ENCODE data around the gene ZDHHC14. TPM values are rescaled to one million over a fixed set of nuclear protein-coding genes. Genes with fewer than 3 reads are reported as not detected.

ZDHHC14 gene
- total RNA-seq, 1 donor: 4.3 TPM

- peak; percentile 21 for TF ChIP-seq CTCF (IDR thresholded peaks at IDR 0.05; ENCODE audit: insufficient read depth, low read depth, low read length)
- H3K4me3 ChIP-seq (ENCODE audit: low read depth, low read length): no peak overlapping the region
- no peak for DNase-seq (ENCODE audit: low read depth)
Measured at GRCh38 chr6:157644043-157644810, 263.2 kb downstream of the ZDHHC14 start.

- DNase-seq (ENCODE audit: low read depth): no peak
- TF ChIP-seq CTCF (IDR thresholded peaks at IDR 0.05; ENCODE audit: insufficient read depth, low read depth, low read length): no peak
- H3K4me3 ChIP-seq (ENCODE audit: low read depth, low read length): no peak overlapping the region
Measured at GRCh38 chr6:157645201-157645795, 264.3 kb downstream of the ZDHHC14 start.

- H3K4me3 ChIP-seq (ENCODE audit: low read depth, low read length): no peak overlapping the region
- TF ChIP-seq CTCF (IDR thresholded peaks at IDR 0.05; ENCODE audit: insufficient read depth, low read depth, low read length): no peak
- DNase-seq (ENCODE audit: low read depth): no peak
Measured at GRCh38 chr6:157646012-157646411, 265.0 kb downstream of the ZDHHC14 start.

DNA sequence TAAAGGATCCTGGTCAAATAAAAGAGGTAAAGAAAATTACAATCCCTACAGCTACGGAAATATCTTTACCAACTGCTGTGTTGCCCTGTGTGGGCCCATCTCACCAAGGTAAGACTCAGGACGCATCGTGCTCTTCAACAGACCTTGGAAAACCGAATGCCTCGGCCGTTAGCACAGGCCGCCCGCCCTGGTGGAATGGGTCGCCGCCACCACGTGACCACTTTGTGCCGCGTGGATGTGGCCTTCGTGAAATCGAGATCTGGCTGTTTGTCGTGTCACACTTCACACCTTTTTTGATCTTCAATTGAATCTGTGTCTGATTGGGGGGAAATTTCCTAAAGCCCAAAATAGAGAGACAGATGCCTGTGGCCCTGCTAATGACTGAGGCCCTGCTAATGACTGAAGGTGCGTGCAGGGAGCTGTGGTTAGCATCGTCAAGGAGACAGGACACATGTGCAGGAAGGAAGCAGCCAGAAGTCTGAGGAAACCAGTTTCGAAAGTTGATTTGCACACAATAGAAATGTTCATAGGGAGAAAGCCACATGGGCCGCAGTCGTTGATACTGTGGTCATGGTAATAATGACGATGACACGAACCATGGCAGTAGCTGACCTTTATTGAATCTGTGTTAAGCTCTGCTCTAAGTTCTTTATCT is 266.4 kb downstream of the ZDHHC14 start:
- DNase-seq (ENCODE audit: low read depth): no peak
- H3K4me3 ChIP-seq (ENCODE audit: low read depth, low read length): no peak overlapping the region
- no peak for TF ChIP-seq CTCF (IDR thresholded peaks at IDR 0.05; ENCODE audit: insufficient read depth, low read depth, low read length)

DNA sequence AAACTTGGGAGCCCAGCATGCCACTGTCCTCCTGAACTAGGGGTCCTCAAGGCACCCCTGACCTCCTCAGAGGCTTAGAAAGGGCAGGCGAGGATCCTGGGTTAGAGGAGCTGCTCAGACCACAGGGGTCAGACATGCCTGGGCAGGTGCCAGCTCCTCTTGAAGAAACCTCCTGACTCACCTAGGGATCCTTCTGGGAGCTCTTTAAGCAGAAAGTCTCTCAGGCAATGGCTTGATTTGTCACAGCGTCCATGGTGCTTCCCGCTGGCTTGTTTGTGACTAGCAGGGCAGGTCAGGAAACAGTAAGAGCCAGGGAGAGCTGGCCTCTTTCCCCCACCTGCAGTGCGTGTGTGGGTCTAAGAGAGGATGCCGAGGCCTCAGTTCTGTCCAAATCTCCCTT is 267.6 kb downstream of the ZDHHC14 start:
- no peak for TF ChIP-seq CTCF (IDR thresholded peaks at IDR 0.05; ENCODE audit: insufficient read depth, low read depth, low read length)
- no peak overlapping the region for H3K4me3 ChIP-seq (ENCODE audit: low read depth, low read length)
- DNase-seq (ENCODE audit: low read depth): no peak

DNA sequence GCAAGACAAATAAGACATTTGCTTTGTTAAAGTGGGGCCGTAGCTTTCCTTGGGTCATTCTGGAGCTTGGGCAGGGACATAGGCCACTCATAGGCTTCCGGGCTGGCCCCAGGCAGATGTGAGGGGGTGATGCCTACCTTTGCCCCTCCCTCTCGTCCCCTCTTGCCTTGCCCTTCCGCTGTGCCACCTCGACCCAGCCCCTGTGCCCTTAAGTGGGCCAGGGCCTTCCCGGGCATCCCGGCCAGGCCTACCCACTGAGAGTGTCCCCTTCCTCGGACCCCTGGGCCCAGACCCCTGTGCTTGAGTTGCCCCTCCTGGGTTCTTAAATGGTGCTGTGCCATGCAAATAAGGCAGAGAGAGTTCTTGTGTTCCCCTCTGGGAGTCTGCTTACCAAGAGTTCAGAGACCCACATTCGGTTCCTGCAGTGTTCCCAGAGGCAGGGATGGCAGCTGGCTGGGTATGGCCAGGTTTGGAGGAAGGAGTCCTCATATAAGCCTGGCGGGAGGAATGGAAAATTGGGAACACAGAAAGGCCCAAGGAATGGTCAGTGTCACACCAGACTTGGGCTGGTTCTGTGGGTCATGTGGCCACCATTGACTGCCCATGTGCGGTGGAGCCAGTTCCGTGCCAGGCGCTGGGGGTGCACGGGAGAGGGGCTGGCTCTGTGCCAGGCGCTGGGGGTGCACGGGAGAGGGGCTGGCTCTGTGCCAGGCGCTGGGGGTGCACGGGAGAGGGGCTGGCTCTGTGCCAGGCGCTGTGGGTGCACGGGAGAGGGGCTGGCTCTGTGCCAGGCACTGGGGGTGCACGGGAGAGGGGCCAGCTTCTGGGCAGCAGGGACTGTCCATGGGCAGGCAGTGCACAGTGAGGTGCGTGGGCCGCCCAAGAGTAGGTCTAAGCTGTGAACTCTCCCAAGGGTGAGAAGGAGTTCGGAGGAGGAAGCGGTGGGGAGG is 268.6 kb downstream of the ZDHHC14 start:
- no peak for TF ChIP-seq CTCF (IDR thresholded peaks at IDR 0.05; ENCODE audit: insufficient read depth, low read depth, low read length)
- H3K4me3 ChIP-seq (ENCODE audit: low read depth, low read length): no peak overlapping the region

More for the DNA sequence above, 268.6 kb downstream of the ZDHHC14 start:
- DNase-seq (ENCODE audit: low read depth): no peak
